HepG2 (cell line): Measurements from ENCODE around the gene SEMA3C. TPM values are rescaled to one million over a fixed set of nuclear protein-coding genes. Genes with fewer than 3 reads are reported as not detected.

Experiments used
- ATAC-seq: fragments of 200-7000 bp; cut with Tn5 transposase; 3 replicates; pipeline ENCODE4 v1.9.1; 2020; ENCODE audit warnings: mild to moderate bottlenecking, moderate library complexity
- BruUV-seq: library from RNA; stranded (reverse); fragments of 400-500 nt; replicated peaks from 2 replicates; lab custom pipeline; 2021; lab: Mats Ljungman, UMichigan
- CTCF ChIA-PET: fragments of 300-600 bp; formaldehyde crosslinking; extraction: SDS; loops from one replicate; lab custom pipeline; 2021; ENCODE audit warnings: low total read pairs, inconsistent platforms, low intra/inter-chr PET ratio; lab: Yijun Ruan, JAX
- POLR2A ChIA-PET: fragments of 350-600 bp; sonication (Branson Sonifier 250); formaldehyde crosslinking; loops from one replicate; lab custom pipeline; 2020; ENCODE audit warnings: antibody characterized with exemption, inconsistent platforms; lab: Yijun Ruan, JAX
- DNase-seq: peaks from one replicate; pipeline ENCODE4 v3.0.0-alpha.2; 2015; ENCODE audit warnings: low spot score
- FAIRE-seq: peaks from 3 replicates; lab custom pipeline; 2011; peaks lifted over from hg19 to GRCh38; lab: Jason Lieb, UNC
- H2AFZ ChIP-seq: one replicate; pipeline ENCODE4 v1.6.1; 2011; ENCODE audit warnings: low read length, inconsistent platforms
- H3K27ac ChIP-seq: fragments of 300-600 bp; 3 replicates; pipeline ENCODE4 v1.8.0; 2011; ENCODE audit warnings: mixed run types, mild to moderate bottlenecking, mixed read lengths, low read length, inconsistent platforms; ENCODE audit not compliant: insufficient read depth; ENCODE audit errors: extremely low read length
- H3K27me3 ChIP-seq, 2 experiments: fragments of 200-600 bp in 1 of 2; 2 replicates in 1 of 2; 3 replicates in 1 of 2; pipeline versions ENCODE4 v1.6.0 to v1.8.0; 2011; ENCODE audit warnings: low read length in 2 of 2, mild to moderate bottlenecking in 2 of 2, moderate library complexity in 2 of 2, inconsistent platforms in 1 of 2; ENCODE audit not compliant: insufficient read depth in 2 of 2, control insufficient read depth in 1 of 2
- H3K36me3 ChIP-seq, 2 experiments: fragments of 200-600 bp in 1 of 2; replicated peaks in 1 of 2; 2 replicates in 1 of 2; 3 replicates in 1 of 2; pipeline versions ENCODE4 v1.5.1 to v1.8.0; 2011; ENCODE audit warnings: low read length in 2 of 2, inconsistent platforms in 1 of 2; ENCODE audit not compliant: insufficient read depth in 2 of 2, control insufficient read depth in 1 of 2
- H3K4me1 ChIP-seq: 2 replicates; pipeline ENCODE4 v1.5.1; 2012; ENCODE audit warnings: low read length, inconsistent platforms; ENCODE audit not compliant: insufficient read depth
- H3K4me2 ChIP-seq: 2 replicates; pipeline ENCODE4 v1.6.0; 2011; ENCODE audit warnings: low read depth, low read length, inconsistent platforms
- H3K4me3 ChIP-seq, 3 experiments: fragments of 200-600 bp in 1 of 3; sonication (generic), shearing (Covaris generic) in 1 of 3; replicated peaks in 1 of 3; 2 replicates each; pipeline ENCODE4 v1.5.1; 2011 to 2016; ENCODE audit warnings: low read length in 3 of 3, inconsistent platforms in 2 of 3, low read depth in 2 of 3, mild to moderate bottlenecking in 2 of 3, control low read depth in 1 of 3, mixed read lengths in 1 of 3; ENCODE audit not compliant: insufficient read depth in 1 of 3
- H3K79me2 ChIP-seq: one replicate; pipeline ENCODE4 v1.6.1; 2011; ENCODE audit warnings: low read length, inconsistent platforms; ENCODE audit not compliant: insufficient read depth
- H3K9ac ChIP-seq: 2 replicates; pipeline ENCODE4 v1.6.0; 2011; ENCODE audit warnings: mild to moderate bottlenecking, low read depth, low read length, inconsistent platforms; ENCODE audit not compliant: insufficient read depth
- H3K9me3 ChIP-seq: 2 replicates; pipeline ENCODE4 v1.5.1; 2012; ENCODE audit warnings: mild to moderate bottlenecking, low read length
- H4K20me1 ChIP-seq: 2 replicates; pipeline ENCODE4 v1.6.0; 2011; ENCODE audit warnings: inconsistent platforms, mild to moderate bottlenecking, low read length, moderate library complexity; ENCODE audit not compliant: insufficient read depth
- ATAD3A ChIP-seq: sonication (generic); formaldehyde crosslinking; IDR thresholded peaks from 2 replicates; pipeline ENCODE4 v1.4.0; 2020; ENCODE audit warnings: missing genetic modification reagents
- CAMTA2 ChIP-seq: sonication (generic); formaldehyde crosslinking; IDR thresholded peaks from 2 replicates; pipeline ENCODE4 v1.4.0; 2020; ENCODE audit warnings: mild to moderate bottlenecking, missing genetic modification reagents, borderline replicate concordance
- KDM5B ChIP-seq: sonication (generic); formaldehyde crosslinking; IDR thresholded peaks from 2 replicates; pipeline ENCODE4 v1.4.0; 2020; ENCODE audit warnings: missing genetic modification reagents, mild to moderate bottlenecking, borderline replicate concordance
- NPAS2 ChIP-seq: sonication (generic); formaldehyde crosslinking; IDR thresholded peaks from 2 replicates; pipeline ENCODE4 v1.8.0; 2022; ENCODE audit warnings: mild to moderate bottlenecking, missing genetic modification reagents, borderline replicate concordance
- NRL ChIP-seq: sonication (generic); formaldehyde crosslinking; IDR thresholded peaks from 2 replicates; pipeline ENCODE4 v1.5.0; 2020; ENCODE audit warnings: missing genetic modification reagents, mild to moderate bottlenecking, moderate library complexity, borderline replicate concordance
- PAF1 ChIP-seq: IDR thresholded peaks from 2 replicates; pipeline ENCODE4 v1.6.1; 2016; ENCODE audit warnings: missing genetic modification reagents, missing compliant biosample characterization
- POLR2AphosphoS5 ChIP-seq: IDR thresholded peaks from 2 replicates; pipeline ENCODE4 v1.6.1; 2012; ENCODE audit warnings: low read depth, low read length
- SALL1 ChIP-seq: sonication (generic); formaldehyde crosslinking; IDR thresholded peaks from 2 replicates; pipeline ENCODE4 v1.8.0; 2022; ENCODE audit warnings: mild to moderate bottlenecking, missing genetic modification reagents
- SCMH1 ChIP-seq: sonication (generic); formaldehyde crosslinking; IDR thresholded peaks from 2 replicates; pipeline ENCODE4 v1.9.0; 2021; ENCODE audit warnings: missing genetic modification reagents, mild to moderate bottlenecking, borderline replicate concordance
- SMARCC2 ChIP-seq: fragments of 450-650 bp; IDR thresholded peaks from 2 replicates; pipeline ENCODE4 v1.6.1; 2017; ENCODE audit warnings: antibody characterized with exemption, mild to moderate bottlenecking
- SRSF9 ChIP-seq: fragments of 200-400 bp; formaldehyde crosslinking; IDR thresholded peaks from 2 replicates; pipeline ENCODE4 v1.6.1; 2018; ENCODE audit warnings: borderline replicate concordance, mild to moderate bottlenecking, low read depth, low read length; ENCODE audit not compliant: insufficient read depth, poor library complexity, severe bottlenecking
- TAF1 ChIP-seq: sonication (generic); formaldehyde crosslinking; IDR thresholded peaks from 2 replicates; pipeline ENCODE4 v1.4.0; 2020; ENCODE audit warnings: missing genetic modification reagents
- ZNF337 ChIP-seq: sonication (generic); formaldehyde crosslinking; IDR thresholded peaks from 2 replicates; pipeline ENCODE4 v1.5.1; 2020; ENCODE audit warnings: missing genetic modification reagents, low read depth, mild to moderate bottlenecking, borderline replicate concordance
- ZNF572 ChIP-seq: sonication (generic); formaldehyde crosslinking; IDR thresholded peaks from 2 replicates; pipeline ENCODE4 v1.5.1; 2020; ENCODE audit warnings: mild to moderate bottlenecking, missing genetic modification reagents
- ZNF713 ChIP-seq: sonication (generic); formaldehyde crosslinking; IDR thresholded peaks from 2 replicates; pipeline ENCODE4 v1.4.0; 2020; ENCODE audit warnings: mild to moderate bottlenecking, missing genetic modification reagents
- WGBS: methylation state at CpG from one replicate; pipeline ENCODE4 v1.1.6; 2017; ENCODE audit warnings: low lambda C conversion rate; 5-methylcytosine and 5-hydroxymethylcytosine counted together
- in situ Hi-C: cut with HindIII; loops from 2 replicates; pipeline ENCODE4 v1.10.0; 2017; ENCODE audit warnings: low pct_unique_long_range_greater_than_20kb; ENCODE audit not compliant: extremely low pct_ligation_motif_present
- intact Hi-C: fragments of 100-400 bp; cut with micrococcal nuclease; formaldehyde crosslinking; loops from one replicate; pipeline ENCODE4 v1.10.0; 2022; ENCODE audit not compliant: unreplicated experiment
- polyA plus RNA-seq, 8 experiments: library from polyadenylated mRNA; depleted of rRNA in 3 of 8; stranded (reverse) in 7 of 8; unstranded in 1 of 8; fragments of >200 nt; fragmentation: Illumina TruSeq in 4 of 8; extraction: Trizol in 4 of 8; gene quantifications; 2 replicates each; pipeline versions ENCODE4 v1.2.1 to v1.2.3, GENCODE V29; 2011 to 2016; ENCODE audit warnings: low read depth in 4 of 8, missing spikeins in 1 of 8, mixed read lengths in 1 of 8; ENCODE audit not compliant: insufficient read depth in 1 of 8
- total RNA-seq, 5 experiments: library from RNA; depleted of rRNA; stranded (reverse); fragments of >200 nt; fragmentation: Illumina TruSeq; extraction: Trizol; gene quantifications; 2 replicates each; pipeline ENCODE4 v1.2.3, GENCODE V29; 2016; ENCODE audit warnings: low read depth in 1 of 5
- TF ChIP-seq, protein P1 (sequence below): fragments of 450-650 bp; IDR thresholded peaks from 2 replicates; pipeline ENCODE4 v1.6.1; 2017; ENCODE audit warnings: mild to moderate bottlenecking
- TF ChIP-seq, protein P2 (sequence below): sonication (generic); formaldehyde crosslinking; IDR thresholded peaks from 2 replicates; pipeline ENCODE4 v1.5.1; 2020; ENCODE audit warnings: mild to moderate bottlenecking, missing genetic modification reagents, moderate library complexity

SEMA3C gene
- total and polyA plus RNA-seq, 2 of the 13 experiments (the other 11 are each of a cell fraction or from before 2014, with no cell fraction given): 0.05 to 0.13 TPM

DNA sequence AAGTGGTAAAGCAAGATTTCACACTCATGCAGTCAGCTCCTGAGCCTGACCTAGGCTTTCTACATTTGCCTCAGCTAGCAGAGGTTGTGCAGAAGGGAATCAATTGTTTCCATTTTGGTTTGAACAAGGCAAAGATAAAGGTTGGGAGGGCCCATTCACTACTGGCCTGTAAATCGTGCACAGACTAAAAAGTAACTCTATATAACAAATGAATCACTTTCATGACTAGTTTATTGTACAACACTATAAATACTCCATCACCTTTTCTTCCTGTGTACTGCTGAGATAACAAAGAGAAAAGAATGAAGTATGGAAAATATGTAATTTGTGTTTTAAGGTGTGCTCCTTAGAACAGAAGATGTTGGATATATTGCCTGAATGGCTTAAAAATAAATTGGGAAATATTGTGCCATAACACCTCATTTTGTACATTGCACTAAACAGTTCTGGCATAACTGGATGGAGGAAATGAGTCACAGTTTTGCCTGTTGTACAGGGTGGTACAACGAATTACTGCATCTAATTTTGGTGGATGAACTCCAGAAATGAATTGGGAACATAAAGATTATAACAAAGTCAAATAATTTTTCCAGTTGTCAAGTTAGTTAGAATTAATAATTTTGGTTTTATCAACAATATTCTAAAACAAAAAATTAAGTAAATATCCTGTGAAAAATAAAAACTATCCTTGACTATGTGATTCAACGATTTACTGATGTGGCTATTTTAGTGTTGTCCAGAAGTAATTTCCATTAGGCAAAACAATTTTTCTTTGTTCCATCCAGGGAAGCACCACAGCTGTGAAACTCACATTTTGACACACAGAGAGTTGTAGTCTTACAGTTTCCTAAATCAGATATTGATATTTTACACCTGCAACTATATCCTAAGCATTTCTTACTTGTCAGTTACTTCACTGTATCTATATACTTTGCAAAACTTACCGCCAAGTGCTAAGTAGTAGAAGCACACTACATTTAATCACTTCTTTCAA, 18.0 kb downstream of the SEMA3C start:
- FAIRE-seq (no peak), ATAC-seq (no peak), DNase-seq (no peak)
- Histone ChIP-seq H3K27ac (no peak overlapping the region), H3K4me2 (no peak overlapping the region), H2AFZ (no peak overlapping the region), H3K9ac (no peak overlapping the region), H3K4me3 (no peak overlapping the region), H4K20me1 (no peaks in the 10 kb centered on the region), H3K79me2 (no peaks in the 10 kb centered on the region), H3K27me3 (no peaks in the 10 kb centered on the region), H3K4me1 (no peaks in the 10 kb centered on the region), H3K9me3 (no peaks in the 10 kb centered on the region), H3K36me3 (no peaks in the 10 kb centered on the region)
- POLR2A ChIA-PET: no interaction called here
- 14% methylated on average over 4 of the region's 4 CpGs for WGBS
- intact Hi-C loops: no loop called here
- BruUV-seq: no TSS peak
- CTCF ChIA-PET: no interaction called here
- in situ Hi-C loops: loop anchor here (25.0 kb wide), 1 partner anchor 561 kb away; no protein-coding TSS in a partner anchor
- TF ChIP-seq NRL (CRISPR knock-in tag) (no peak), ZNF713 (CRISPR knock-in tag) (no peak), ZNF337 (CRISPR knock-in tag) (no peak), KDM5B (CRISPR knock-in tag) (no peak), PAF1 (CRISPR knock-in tag) (no peak), ZNF572 (no peak), NPAS2 (CRISPR knock-in tag) (no peak), SRSF9 (no peak), SCMH1 (CRISPR knock-in tag) (no peak), TAF1 (CRISPR knock-in tag) (no peak), ATAD3A (CRISPR knock-in tag) (no peak), CAMTA2 (no peak), POLR2AphosphoS5 (no peak), SALL1 (CRISPR knock-in tag) (no peak), SMARCC2 (no peak)
- TF ChIP-seq, protein P1, sequence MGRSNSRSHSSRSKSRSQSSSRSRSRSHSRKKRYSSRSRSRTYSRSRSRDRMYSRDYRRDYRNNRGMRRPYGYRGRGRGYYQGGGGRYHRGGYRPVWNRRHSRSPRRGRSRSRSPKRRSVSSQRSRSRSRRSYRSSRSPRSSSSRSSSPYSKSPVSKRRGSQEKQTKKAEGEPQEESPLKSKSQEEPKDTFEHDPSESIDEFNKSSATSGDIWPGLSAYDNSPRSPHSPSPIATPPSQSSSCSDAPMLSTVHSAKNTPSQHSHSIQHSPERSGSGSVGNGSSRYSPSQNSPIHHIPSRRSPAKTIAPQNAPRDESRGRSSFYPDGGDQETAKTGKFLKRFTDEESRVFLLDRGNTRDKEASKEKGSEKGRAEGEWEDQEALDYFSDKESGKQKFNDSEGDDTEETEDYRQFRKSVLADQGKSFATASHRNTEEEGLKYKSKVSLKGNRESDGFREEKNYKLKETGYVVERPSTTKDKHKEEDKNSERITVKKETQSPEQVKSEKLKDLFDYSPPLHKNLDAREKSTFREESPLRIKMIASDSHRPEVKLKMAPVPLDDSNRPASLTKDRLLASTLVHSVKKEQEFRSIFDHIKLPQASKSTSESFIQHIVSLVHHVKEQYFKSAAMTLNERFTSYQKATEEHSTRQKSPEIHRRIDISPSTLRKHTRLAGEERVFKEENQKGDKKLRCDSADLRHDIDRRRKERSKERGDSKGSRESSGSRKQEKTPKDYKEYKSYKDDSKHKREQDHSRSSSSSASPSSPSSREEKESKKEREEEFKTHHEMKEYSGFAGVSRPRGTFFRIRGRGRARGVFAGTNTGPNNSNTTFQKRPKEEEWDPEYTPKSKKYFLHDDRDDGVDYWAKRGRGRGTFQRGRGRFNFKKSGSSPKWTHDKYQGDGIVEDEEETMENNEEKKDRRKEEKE: no peak
- TF ChIP-seq, protein P2, sequence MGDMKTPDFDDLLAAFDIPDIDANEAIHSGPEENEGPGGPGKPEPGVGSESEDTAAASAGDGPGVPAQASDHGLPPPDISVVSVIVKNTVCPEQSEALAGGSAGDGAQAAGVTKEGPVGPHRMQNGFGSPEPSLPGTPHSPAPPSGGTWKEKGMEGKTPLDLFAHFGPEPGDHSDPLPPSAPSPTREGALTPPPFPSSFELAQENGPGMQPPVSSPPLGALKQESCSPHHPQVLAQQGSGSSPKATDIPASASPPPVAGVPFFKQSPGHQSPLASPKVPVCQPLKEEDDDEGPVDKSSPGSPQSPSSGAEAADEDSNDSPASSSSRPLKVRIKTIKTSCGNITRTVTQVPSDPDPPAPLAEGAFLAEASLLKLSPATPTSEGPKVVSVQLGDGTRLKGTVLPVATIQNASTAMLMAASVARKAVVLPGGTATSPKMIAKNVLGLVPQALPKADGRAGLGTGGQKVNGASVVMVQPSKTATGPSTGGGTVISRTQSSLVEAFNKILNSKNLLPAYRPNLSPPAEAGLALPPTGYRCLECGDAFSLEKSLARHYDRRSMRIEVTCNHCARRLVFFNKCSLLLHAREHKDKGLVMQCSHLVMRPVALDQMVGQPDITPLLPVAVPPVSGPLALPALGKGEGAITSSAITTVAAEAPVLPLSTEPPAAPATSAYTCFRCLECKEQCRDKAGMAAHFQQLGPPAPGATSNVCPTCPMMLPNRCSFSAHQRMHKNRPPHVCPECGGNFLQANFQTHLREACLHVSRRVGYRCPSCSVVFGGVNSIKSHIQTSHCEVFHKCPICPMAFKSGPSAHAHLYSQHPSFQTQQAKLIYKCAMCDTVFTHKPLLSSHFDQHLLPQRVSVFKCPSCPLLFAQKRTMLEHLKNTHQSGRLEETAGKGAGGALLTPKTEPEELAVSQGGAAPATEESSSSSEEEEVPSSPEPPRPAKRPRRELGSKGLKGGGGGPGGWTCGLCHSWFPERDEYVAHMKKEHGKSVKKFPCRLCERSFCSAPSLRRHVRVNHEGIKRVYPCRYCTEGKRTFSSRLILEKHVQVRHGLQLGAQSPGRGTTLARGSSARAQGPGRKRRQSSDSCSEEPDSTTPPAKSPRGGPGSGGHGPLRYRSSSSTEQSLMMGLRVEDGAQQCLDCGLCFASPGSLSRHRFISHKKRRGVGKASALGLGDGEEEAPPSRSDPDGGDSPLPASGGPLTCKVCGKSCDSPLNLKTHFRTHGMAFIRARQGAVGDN (CRISPR knock-in tag): no peak
